Measurements from ENCODE around the gene TMEM164.
"Not testable (repeated sequence)": the region's sequence is repeated elsewhere in the genome, so short reads cannot be mapped to it uniquely, and the experiment has no call there.

Gene TMEM164

GRCh38 chrX:110138557-110138956, 135.6 kb downstream of the TMEM164 start:
- no peak for DNase-seq

- no peak for DNase-seq
These were observed 136.3 kb downstream of the TMEM164 start for GRCh38 chrX:110139172-110139571.

- no peak for DNase-seq
These were observed 139.2 kb downstream of the TMEM164 start for GRCh38 chrX:110142096-110142495.

- DNase-seq = no peak
These were observed 140.7 kb downstream of the TMEM164 start for GRCh38 chrX:110143454-110144210.

- no peak for DNase-seq
These were observed 142.4 kb downstream of the TMEM164 start for GRCh38 chrX:110145311-110145710.

- DNase-seq = no peak
These were observed 142.9 kb downstream of the TMEM164 start for GRCh38 chrX:110145854-110146253.

GRCh38 chrX:110146521-110146920, 143.6 kb downstream of the TMEM164 start:
- no peak for DNase-seq

- DNase-seq = no peak
These were observed 150.3 kb downstream of the TMEM164 start for GRCh38 chrX:110153244-110153643.

- DNase-seq = no peak
These were observed 151.0 kb downstream of the TMEM164 start for GRCh38 chrX:110153896-110154295.

GRCh38 chrX:110154328-110154727, 151.4 kb downstream of the TMEM164 start:
- not testable (repeated sequence) for DNase-seq

- DNase-seq = no peak
These were observed 152.8 kb downstream of the TMEM164 start for GRCh38 chrX:110155759-110156158.

- no peak for DNase-seq
These were observed 153.3 kb downstream of the TMEM164 start for GRCh38 chrX:110156167-110156754.

- no peak for DNase-seq
These were observed 154.5 kb downstream of the TMEM164 start for GRCh38 chrX:110157444-110157843.

GRCh38 chrX:110159235-110159634, 156.3 kb downstream of the TMEM164 start:
- no peak for DNase-seq

- DNase-seq = no peak
These were observed 157.0 kb downstream of the TMEM164 start for GRCh38 chrX:110159865-110160264.

GRCh38 chrX:110161361-110161686, 158.4 kb downstream of the TMEM164 start:
- DNase-seq = no peak

GRCh38 chrX:110162131-110162530, 159.2 kb downstream of the TMEM164 start:
- no peak for DNase-seq

- no peak for DNase-seq
These were observed 160.0 kb downstream of the TMEM164 start for GRCh38 chrX:110162867-110163266.

- no peak for DNase-seq
These were observed 160.6 kb downstream of the TMEM164 start for GRCh38 chrX:110163488-110163887.

- peak; percentile 12 for DNase-seq
These were observed 165.1 kb downstream of the TMEM164 start for GRCh38 chrX:110167952-110168451.

GRCh38 chrX:110168585-110168984, 165.7 kb downstream of the TMEM164 start:
- DNase-seq = no peak

GRCh38 chrX:110170029-110170428, 167.1 kb downstream of the TMEM164 start:
- no peak for DNase-seq

- DNase-seq = no peak
These were observed 168.5 kb downstream of the TMEM164 start for GRCh38 chrX:110171442-110171841.

- DNase-seq = no peak
These were observed 169.3 kb downstream of the TMEM164 start for GRCh38 chrX:110172215-110172614.

Data from effector CD8-positive, alpha-beta T cell (primary cell).